Measurements from ENCODE around the gene AIRE. TPM values are rescaled to one million over a fixed set of nuclear protein-coding genes. Genes with fewer than 3 reads are reported as not detected.
"Not testable (repeated sequence)": the region's sequence is repeated elsewhere in the genome, so short reads cannot be mapped to it uniquely, and the experiment has no call there.

Gene AIRE
- total RNA-seq, 1 donor from 2014 or later: not detected

DNA sequence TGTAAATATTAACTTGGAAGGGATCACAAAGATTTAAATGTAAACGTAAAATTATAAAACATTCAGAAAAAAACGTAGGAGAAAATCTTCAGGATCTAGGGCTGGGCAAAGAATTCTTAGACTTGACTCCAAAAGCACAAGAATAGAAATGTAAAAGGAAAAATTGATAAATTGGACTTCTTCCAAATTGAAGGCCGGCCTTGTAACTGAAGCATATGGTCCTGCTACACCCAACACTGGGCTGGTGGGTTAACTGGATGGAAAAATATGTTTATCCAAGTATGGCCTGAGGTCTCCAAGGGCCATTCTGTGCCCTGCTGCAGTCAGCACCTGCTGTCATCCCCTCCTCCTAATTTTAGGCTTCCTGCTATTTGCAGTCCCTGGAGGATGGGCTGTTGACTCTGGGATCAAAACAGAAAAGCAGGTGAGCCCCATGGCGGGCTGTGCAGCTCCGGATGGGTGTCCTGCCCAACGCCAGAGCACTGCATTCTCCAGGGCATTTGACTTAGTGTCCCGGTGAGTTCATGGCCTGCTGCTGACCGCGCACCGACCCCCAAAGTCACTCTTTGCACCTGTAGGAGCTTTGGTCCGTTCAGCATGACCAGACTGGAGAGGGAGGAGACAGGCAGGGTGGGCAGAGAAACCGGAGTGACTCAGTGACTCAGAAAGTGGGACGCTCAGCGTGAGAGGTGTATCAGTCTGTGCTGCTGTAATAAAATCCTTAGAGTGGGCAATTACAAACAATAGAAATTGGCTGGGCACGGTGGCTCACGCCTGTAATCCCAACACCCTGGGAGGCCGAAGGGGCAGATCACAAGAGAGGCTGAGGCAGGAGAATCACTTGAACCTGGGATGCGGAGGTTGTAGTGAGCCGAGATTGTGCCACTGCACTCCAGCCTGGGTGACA lies 6.1 kb upstream of the AIRE start:
- H3K27me3 Mint-ChIP-seq (ENCODE audit: insufficient read depth): peaks cover 17% of the 10 kb centered on the region
- no peaks in the 10 kb centered on the region for H3K36me3 Mint-ChIP-seq (ENCODE audit: low read depth)
- H3K27ac Mint-ChIP-seq: no peak overlapping the region
- H3K4me1 Mint-ChIP-seq (ENCODE audit: low read depth): peaks cover 4% of the 10 kb centered on the region
- DNase-seq (ENCODE audit: low spot score): no peak
- H3K9me3 Mint-ChIP-seq: no peaks in the 10 kb centered on the region
- H3K4me3 Mint-ChIP-seq: no peak overlapping the region
- intact Hi-C loops (cut with micrococcal nuclease): no loop called here

DNA sequence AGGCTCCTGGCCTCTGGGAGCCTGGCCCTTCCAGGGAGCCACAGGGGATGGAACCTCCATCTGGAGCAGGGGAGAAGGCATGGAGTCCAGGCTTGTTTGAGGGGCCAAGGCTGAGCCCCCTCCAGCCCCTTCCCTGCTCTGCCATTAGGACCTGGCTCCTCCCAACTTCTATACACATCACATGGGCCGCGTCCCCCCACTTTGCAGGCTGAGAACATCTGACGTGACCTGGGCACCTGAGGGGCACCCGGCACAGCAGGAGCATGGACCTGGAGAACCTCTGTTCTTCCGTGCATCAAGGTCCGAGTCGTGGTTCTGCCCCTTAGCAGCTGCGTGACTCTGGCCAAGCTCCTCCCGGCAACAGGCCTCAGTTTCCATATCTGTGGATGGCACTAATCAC lies 3.9 kb upstream of the AIRE start:
- Mint-ChIP-seq H3K4me3 (no peak overlapping the region), H3K27me3 (ENCODE audit: insufficient read depth) (peaks cover 2% of the 10 kb centered on the region), H3K9me3 (no peaks in the 10 kb centered on the region), H3K4me1 (ENCODE audit: low read depth) (peaks cover 4% of the 10 kb centered on the region), H3K36me3 (ENCODE audit: low read depth) (no peaks in the 10 kb centered on the region), H3K27ac (no peak overlapping the region)
- no peak for DNase-seq (ENCODE audit: low spot score)
- intact Hi-C loops (cut with micrococcal nuclease): no loop called here

DNA sequence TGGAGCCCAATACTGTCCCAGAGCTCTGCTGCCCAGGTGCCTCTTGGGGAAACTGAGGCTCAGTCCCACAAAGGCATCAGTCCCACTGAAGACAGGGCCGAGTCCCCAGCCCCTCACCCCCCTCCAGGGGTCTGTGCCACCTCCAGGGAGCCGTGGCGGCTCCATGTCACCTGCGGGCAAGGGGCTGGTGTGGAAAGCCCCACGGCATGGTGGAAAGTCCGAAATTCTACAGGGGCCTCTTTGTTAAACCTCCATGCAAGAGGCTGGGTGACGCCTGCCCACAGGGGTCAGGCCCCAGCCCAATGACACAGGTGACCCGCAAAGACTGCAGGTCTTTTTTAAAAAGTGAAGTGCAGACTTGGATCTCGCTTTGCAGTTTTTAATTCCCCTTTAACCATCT lies 3.3 kb upstream of the AIRE start:
- H3K27ac Mint-ChIP-seq: no peak overlapping the region
- intact Hi-C loops (cut with micrococcal nuclease): no loop called here
- peaks cover 2% of the 10 kb centered on the region for H3K27me3 Mint-ChIP-seq (ENCODE audit: insufficient read depth)
- peaks cover 4% of the 10 kb centered on the region for H3K4me1 Mint-ChIP-seq (ENCODE audit: low read depth)
- no peaks in the 10 kb centered on the region for H3K9me3 Mint-ChIP-seq
- no peak for DNase-seq (ENCODE audit: low spot score)
- H3K4me3 Mint-ChIP-seq: no peak overlapping the region
- H3K36me3 Mint-ChIP-seq (ENCODE audit: low read depth): no peaks in the 10 kb centered on the region

DNA sequence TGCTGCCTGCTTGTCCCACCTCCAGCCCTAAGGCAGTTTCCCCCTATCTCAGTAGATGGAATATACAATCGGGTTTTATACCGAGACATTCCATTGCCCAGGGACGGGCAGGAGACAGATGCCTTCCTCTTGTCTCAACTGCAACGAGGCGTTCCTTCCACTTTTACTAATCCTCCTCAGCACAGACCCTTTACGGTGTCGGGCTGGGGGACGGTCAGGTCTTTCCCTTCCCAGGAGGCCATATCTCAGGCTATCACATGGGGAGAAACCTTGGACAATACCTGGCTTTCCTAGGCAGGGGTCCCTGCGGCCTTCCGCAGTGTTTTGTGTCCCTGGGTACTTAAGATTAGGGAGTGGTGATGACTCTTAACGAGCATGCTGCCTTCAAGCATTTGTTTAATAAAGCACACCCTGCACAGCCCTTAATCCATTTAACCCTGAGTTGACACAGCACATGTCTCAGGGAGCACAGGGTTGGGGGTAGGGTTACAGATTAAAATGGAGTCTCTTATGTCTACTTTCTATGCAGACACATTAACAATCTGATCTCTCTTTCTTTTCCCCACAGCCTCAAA lies 2.4 kb upstream of the AIRE start:
- H3K36me3 Mint-ChIP-seq (ENCODE audit: low read depth); H3K27ac Mint-ChIP-seq; intact Hi-C loops (cut with micrococcal nuclease); H3K27me3 Mint-ChIP-seq (ENCODE audit: insufficient read depth); H3K4me1 Mint-ChIP-seq (ENCODE audit: low read depth); DNase-seq (ENCODE audit: low spot score); H3K4me3 Mint-ChIP-seq; H3K9me3 Mint-ChIP-seq: not testable (repeated sequence)

DNA sequence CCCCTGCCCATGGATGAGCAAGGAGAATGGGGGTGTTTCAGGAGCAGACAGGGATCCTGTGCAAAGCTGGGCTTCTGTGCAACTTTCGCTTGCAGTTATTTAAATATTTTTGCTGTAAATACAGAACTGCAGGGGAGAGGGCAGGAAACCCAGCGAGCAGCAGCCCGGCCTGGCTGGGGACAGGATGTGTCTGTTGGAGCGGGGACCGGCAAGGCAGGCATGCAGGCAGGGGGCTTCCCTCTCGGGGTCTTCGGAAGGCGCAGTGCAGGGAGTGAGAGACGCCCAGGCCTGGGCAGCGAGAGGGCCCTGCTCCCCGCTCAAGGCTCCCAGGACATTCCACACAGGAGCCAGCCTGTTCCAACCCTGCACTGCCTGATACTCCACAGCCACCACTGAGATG lies 1.7 kb upstream of the AIRE start:
- Mint-ChIP-seq H3K4me1 (ENCODE audit: low read depth) (peaks cover 4% of the 10 kb centered on the region), H3K27ac (no peak overlapping the region), H3K9me3 (no peaks in the 10 kb centered on the region), H3K4me3 (no peak overlapping the region), H3K36me3 (ENCODE audit: low read depth) (no peaks in the 10 kb centered on the region), H3K27me3 (ENCODE audit: insufficient read depth) (peaks cover 5% of the 10 kb centered on the region)
- no peak for DNase-seq (ENCODE audit: low spot score)
- intact Hi-C loops (cut with micrococcal nuclease): no loop called here

DNA sequence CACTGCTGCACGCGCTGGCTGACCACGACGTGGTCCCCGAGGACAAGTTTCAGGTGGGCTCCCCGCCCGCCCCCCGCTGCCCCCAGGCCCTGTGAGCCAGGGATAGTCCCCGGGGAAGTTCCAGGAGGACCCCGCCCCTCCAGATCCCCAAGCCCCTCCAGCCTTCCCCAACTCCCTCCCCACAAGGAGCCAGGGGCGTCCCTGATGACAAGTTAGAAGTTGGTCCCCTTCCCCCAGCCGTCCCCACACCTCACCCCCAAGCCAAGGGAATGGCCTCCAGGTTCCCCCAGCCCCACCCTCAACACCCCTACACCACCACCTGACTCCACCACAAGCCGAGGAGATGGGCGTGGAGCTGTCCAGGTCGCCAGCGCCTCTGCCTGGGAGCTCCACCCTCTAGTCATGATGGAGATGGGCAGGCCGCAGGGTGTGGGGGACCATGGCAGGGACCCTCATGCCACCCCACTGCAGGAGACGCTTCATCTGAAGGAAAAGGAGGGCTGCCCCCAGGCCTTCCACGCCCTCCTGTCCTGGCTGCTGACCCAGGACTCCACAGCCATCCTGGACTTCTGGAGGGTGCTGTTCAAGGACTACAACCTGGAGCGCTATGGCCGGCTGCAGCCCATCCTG lies 525 bp downstream of the AIRE start:
- Mint-ChIP-seq H3K36me3 (ENCODE audit: low read depth) (no peaks in the 10 kb centered on the region), H3K4me3 (no peak overlapping the region), H3K27ac (no peak overlapping the region), H3K4me1 (ENCODE audit: low read depth) (peaks cover 4% of the 10 kb centered on the region), H3K27me3 (ENCODE audit: insufficient read depth) (peaks cover 5% of the 10 kb centered on the region), H3K9me3 (no peaks in the 10 kb centered on the region)
- no peak for DNase-seq (ENCODE audit: low spot score)
- intact Hi-C loops (cut with micrococcal nuclease): no loop called here

DNA sequence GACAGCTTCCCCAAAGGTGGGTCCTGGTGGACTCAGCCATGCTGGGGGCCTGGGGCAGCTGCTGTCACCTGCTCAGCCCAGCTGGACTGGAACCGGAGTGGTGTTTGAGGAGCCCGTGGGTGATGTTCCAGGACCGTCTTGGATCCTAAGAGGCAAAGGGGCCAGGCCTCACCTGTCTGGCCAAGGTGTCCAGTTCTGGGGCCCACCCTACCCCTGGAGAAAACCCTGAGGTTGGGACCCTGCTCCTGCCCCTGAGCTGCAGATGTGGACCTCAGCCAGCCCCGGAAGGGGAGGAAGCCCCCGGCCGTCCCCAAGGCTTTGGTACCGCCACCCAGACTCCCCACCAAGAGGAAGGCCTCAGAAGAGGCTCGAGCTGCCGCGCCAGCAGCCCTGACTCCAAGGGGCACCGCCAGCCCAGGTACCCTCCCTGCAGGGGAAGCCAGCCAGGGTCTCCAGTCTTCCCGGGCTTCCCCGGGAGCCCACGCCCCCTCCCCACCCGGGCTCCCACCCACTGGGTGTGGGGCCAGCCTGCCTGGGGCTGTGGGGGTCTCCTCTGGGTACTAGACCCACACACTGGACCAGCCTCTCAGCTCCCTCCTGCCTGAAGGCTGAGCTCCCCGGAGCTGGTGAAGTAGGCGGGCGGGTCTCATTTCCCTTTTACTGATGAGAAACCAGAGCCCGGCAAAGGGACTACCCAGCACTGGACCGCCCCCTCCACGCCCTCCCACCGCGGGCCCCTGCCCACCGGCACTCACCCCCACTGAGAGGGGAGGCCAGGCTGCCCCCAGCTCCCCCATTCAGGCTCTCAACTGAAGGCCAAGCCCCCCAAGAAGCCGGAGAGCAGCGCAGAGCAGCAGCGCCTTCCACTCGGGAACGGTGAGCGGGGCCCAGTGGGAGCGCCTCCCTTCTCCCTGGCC lies 1.3 kb downstream of the AIRE start:
- intact Hi-C loops (cut with micrococcal nuclease): no loop called here
- no peak for DNase-seq (ENCODE audit: low spot score)
- H3K27me3 Mint-ChIP-seq (ENCODE audit: insufficient read depth): peaks cover 5% of the 10 kb centered on the region
- H3K4me1 Mint-ChIP-seq (ENCODE audit: low read depth): peaks cover 4% of the 10 kb centered on the region
- no peak overlapping the region for H3K4me3 Mint-ChIP-seq
- H3K9me3 Mint-ChIP-seq: no peaks in the 10 kb centered on the region
- H3K27ac Mint-ChIP-seq: no peak overlapping the region
- no peaks in the 10 kb centered on the region for H3K36me3 Mint-ChIP-seq (ENCODE audit: low read depth)

DNA sequence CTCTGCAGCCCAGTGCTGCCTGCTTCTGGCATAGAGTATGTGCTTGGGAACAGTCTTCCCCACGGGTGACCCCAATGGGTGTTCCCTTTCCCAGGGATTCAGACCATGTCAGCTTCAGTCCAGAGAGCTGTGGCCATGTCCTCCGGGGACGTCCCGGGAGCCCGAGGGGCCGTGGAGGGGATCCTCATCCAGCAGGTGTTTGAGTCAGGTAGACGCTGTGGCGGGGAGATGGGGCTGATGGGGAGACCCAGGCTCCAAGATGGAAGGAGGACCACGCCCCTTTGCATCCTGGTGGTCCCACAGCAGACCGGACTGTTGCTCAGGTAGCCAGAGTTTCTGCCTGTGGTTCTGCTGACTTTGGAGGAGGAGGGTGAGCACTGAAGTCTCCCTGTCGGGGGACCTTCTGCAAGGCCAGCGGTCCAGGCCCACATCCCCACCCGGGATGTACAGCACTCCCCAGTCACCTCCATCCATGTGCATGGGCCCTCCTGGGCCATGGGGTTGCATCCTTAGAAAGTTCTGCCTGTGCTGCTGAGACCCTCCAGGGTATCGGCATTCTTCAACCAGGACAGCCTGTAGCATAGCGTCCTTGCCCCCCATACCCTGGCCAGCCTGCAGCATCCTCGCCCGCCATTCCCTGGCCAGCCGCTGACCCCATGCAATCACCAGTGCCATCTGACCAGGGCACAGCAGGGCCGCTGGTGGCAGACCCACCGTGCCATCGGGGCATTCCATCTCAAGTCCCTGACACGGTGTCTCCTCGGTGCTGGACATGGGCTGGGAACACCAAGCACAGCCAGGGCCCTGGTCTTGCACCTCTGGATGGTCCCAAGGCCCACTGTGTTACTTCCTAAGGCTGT lies 2.8 kb downstream of the AIRE start:
- Mint-ChIP-seq H3K36me3 (ENCODE audit: low read depth) (no peaks in the 10 kb centered on the region), H3K4me3 (no peak overlapping the region), H3K27me3 (ENCODE audit: insufficient read depth) (peaks cover 5% of the 10 kb centered on the region), H3K4me1 (ENCODE audit: low read depth) (peaks cover 4% of the 10 kb centered on the region), H3K27ac (no peak overlapping the region), H3K9me3 (no peaks in the 10 kb centered on the region)
- intact Hi-C loops (cut with micrococcal nuclease): no loop called here
- DNase-seq (ENCODE audit: low spot score): no peak

DNA sequence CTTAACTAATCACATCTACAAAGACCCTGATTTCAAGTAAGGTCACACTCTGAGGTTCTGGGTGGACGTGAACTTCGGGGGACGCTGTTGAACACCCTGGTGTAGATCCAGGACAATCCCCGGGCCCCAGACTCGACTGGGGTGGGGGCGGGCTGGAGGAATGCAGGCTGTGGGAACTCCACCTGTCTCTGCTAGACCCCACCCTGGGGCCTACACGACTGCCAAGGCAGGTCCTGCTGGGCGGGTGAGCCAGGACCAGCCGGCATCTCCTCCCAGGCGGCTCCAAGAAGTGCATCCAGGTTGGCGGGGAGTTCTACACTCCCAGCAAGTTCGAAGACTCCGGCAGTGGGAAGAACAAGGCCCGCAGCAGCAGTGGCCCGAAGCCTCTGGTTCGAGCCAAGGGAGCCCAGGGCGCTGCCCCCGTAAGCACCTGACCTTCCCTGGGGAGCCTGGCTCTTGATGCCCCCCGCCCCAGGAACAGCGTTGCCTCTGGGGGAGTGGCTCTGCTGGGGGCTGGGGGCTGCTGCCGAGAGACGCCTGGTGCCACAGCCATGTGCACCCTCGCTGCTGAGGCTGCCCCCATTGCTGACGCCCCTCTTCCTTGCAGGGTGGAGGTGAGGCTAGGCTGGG lies 3.8 kb downstream of the AIRE start:
- H3K36me3 Mint-ChIP-seq (ENCODE audit: low read depth): no peaks in the 10 kb centered on the region
- H3K4me3 Mint-ChIP-seq: no peak overlapping the region
- no peaks in the 10 kb centered on the region for H3K4me1 Mint-ChIP-seq (ENCODE audit: low read depth)
- DNase-seq (ENCODE audit: low spot score): no peak
- peaks cover 5% of the 10 kb centered on the region for H3K27me3 Mint-ChIP-seq (ENCODE audit: insufficient read depth)
- no peak overlapping the region for H3K27ac Mint-ChIP-seq
- H3K9me3 Mint-ChIP-seq: no peaks in the 10 kb centered on the region
- intact Hi-C loops (cut with micrococcal nuclease): no loop called here

DNA sequence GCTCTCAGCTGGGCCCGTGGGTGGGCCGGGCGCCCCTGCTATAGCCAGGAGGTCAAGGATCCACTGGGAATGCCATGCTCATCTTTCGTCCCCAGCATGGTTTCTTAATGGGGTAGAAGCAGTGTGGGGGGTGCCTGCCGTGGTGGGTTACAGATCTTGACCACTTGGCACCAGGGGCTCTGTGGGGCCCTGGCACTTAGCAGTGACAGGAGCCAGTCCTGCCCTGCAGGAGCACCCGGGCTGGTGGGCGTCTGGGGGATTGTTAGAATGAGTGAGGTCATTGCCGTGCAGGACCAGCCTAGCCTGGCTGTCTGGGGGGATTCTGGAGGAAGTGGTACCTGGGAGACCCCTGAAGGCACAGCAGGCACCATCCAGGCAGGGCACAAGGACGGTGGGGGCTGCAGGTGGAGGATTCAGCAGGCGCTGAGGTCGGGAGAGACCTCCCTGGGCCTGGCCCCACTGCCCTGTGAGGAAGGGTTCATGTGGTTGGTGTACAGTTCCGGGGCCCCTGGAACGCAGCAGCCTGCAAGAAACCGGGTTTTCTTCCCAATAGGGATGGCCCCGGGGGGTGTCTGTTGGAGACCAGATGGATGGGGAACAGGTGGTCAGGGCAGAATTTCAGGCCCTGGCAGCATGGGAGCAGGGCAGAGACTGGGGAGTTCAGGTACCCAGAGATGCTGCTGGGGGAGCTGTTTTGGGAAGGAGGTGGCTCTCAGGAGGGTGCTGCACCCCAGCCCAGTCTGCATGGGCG lies 4.8 kb downstream of the AIRE start:
- Mint-ChIP-seq H3K36me3 (ENCODE audit: low read depth) (no peaks in the 10 kb centered on the region), H3K27me3 (ENCODE audit: insufficient read depth) (peaks cover 5% of the 10 kb centered on the region), H3K9me3 (no peaks in the 10 kb centered on the region), H3K4me1 (ENCODE audit: low read depth) (no peaks in the 10 kb centered on the region), H3K4me3 (no peak overlapping the region), H3K27ac (no peak overlapping the region)
- intact Hi-C loops (cut with micrococcal nuclease): no loop called here
- no peak for DNase-seq (ENCODE audit: low spot score)
